SH-SY5Y (cell line): Measurements from ENCODE around the gene INPP5A.

Experiments used
- GATA2 ChIP-seq: IDR thresholded peaks from 2 replicates; pipeline ENCODE4 v1.6.1; 2011; ENCODE audit warnings: mild to moderate bottlenecking, low read depth, low read length
- GATA3 ChIP-seq: IDR thresholded peaks from 2 replicates; pipeline ENCODE4 v1.6.1; 2011; ENCODE audit warnings: low read depth, mild to moderate bottlenecking, low read length, moderate library complexity

DNA sequence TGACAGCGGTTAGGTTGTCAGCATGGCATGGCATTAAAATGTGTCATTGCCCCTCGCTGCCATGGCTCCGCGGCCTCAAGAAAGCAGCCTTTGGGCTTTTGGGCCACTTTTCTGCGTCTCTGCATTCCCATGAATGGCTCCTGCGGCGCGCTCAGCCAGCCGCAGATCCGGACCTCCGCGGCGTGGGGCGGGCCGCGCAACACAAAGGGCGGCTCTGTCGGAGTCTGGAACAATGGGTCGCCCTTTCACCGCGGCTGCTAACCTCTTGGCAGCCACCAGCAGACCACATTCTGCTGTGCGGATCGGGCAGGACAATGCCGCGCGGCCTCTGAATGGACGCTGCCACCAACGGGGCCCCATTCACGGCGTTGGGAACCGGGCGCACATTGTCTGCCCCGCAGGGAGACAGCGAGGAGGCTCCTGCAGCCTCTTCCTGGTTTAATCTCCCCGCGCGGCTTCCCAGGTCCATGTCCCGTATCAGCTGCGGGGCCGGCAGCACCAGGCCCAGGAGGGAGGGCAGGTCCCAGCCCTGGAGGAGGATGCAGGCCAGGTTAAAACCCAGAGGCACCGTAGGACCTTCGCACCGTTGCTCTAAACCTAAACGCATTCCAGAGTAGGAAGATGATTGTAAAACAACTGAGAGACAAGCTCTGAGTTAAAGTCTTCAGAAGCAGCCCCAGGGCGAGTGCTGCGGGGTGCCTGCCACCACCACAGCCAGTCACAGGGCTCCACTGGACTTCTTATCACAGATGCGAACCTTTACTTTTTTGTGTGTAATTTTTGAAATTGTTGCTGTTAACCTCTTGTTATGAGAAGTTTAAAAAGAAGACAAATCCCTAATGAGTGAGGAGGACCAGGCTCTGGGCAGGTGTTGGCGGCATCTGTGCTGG is 176.8 kb downstream of the INPP5A start:
- TF ChIP-seq GATA2, result no peak
- TF ChIP-seq GATA3, result no peak
